AG04450 (cell line): ENCODE results near the gene ZNF738. TPM values are rescaled to one million over a fixed set of nuclear protein-coding genes. Genes with fewer than 3 reads are reported as not detected.
"Not testable (repeated sequence)": the region's sequence is repeated elsewhere in the genome, so short reads cannot be mapped to it uniquely, and the experiment has no call there.

Experiments used
- CTCF ChIA-PET: fragments of 300-600, 350-600 bp; formaldehyde crosslinking; extraction: SDS; loops from one replicate; lab custom pipeline; 2022; ENCODE audit warnings: antibody characterized with exemption, inconsistent platforms; lab: Charles Lee
- POLR2A ChIA-PET: fragments of 350-600 bp; formaldehyde crosslinking; extraction: SDS; loops from one replicate; lab custom pipeline; 2021; ENCODE audit warnings: antibody characterized with exemption, inconsistent platforms; lab: Yijun Ruan, JAX
- DNase-seq: peaks from one replicate; pipeline ENCODE4 v3.0.0-alpha.2; 2011; ENCODE audit warnings: low read depth, low spot score
- H3K27ac ChIP-seq: one replicate; pipeline ENCODE4 v1.5.1; 2012; ENCODE audit warnings: low read depth, low read length, control low read depth
- H3K27me3 ChIP-seq: one replicate; pipeline ENCODE4 v1.6.0; 2012; ENCODE audit warnings: low read length; ENCODE audit not compliant: control insufficient read depth, insufficient read depth
- H3K4me3 ChIP-seq: 2 replicates; pipeline ENCODE4 v1.5.1; 2011; ENCODE audit warnings: mild to moderate bottlenecking, low read depth, low read length, control low read depth
- H3K9me3 ChIP-seq: 2 replicates; pipeline ENCODE4 v1.5.1; 2012; ENCODE audit warnings: low read length; ENCODE audit not compliant: control insufficient read depth, insufficient read depth
- CTCF ChIP-seq: IDR thresholded peaks from 2 replicates; pipeline ENCODE4 v1.5.1; 2011; ENCODE audit warnings: low read depth, low read length, control low read depth, inconsistent platforms
- polyA minus RNA-seq: library from RNA; depleted of rRNA, polyadenylated mRNA; stranded (reverse); fragments of >200 nt; gene quantifications from 2 replicates; pipeline ENCODE4 v1.2.3, GENCODE V29; 2011; rRNA and poly(A)+ RNA removed
- polyA plus RNA-seq: library from polyadenylated mRNA; depleted of rRNA; stranded (reverse); fragments of >200 nt; gene quantifications from 2 replicates; pipeline ENCODE4 v1.2.3, GENCODE V29; 2011; rRNA removed

Gene ZNF738
- polyA plus RNA-seq = 5.3 and 8.2 TPM in 2 replicates
- 4.0 and 4.1 TPM in 2 replicates for polyA minus RNA-seq

- CTCF ChIA-PET = no interaction called here
Observed at GRCh38 chr19:21358768-21359451, at the start of gene ZNF738. ZNF738 (plus strand) TSS chr19:21359000; CDS start chr19:21359141, 141 bp downstream.

GRCh38 chr19:21312807-21313206 lies 46.0 kb upstream of the ZNF738 start:
- POLR2A ChIA-PET = not testable (repeated sequence)

More at GRCh38 chr19:21358768-21359451, at the start of gene ZNF738:
- POLR2A ChIA-PET = interaction anchor here (1.5 to 2.2 kb wide), 2 partner anchors 30 to 38 kb away, joined by 7 to 25 read pairs; partner anchors contain the start of genes ZNF493 and ZNF708
- TF ChIP-seq CTCF = no peak
- peak; percentile 84 for DNase-seq
- H3K27me3 ChIP-seq = no peaks in the 10 kb centered on the region
- peaks cover 6% of the 10 kb centered on the region; the same call in 1 of the 2 replicates for H3K9me3 ChIP-seq
- H3K4me3 ChIP-seq = peak within 1 kb of the TSS; percentile 88
- peak within 1 kb of the TSS; percentile 91 for H3K27ac ChIP-seq

GRCh38 chr19:21314676-21315075 lies 44.1 kb upstream of the ZNF738 start:
- no peaks in the 10 kb centered on the region for H3K27me3 ChIP-seq
- H3K9me3 ChIP-seq = no peaks in the 10 kb centered on the region
- no peak for TF ChIP-seq CTCF
- no peak overlapping the region for H3K4me3 ChIP-seq
- DNase-seq = no peak
- no peak overlapping the region for H3K27ac ChIP-seq
- POLR2A ChIA-PET = no interaction called here
- CTCF ChIA-PET = no interaction called here

More at GRCh38 chr19:21312807-21313206, 46.0 kb upstream of the ZNF738 start:
- H3K27ac ChIP-seq, H3K27me3 ChIP-seq, H3K9me3 ChIP-seq, CTCF ChIA-PET, H3K4me3 ChIP-seq, DNase-seq: not testable (repeated sequence)

- no peak overlapping the region for H3K27ac ChIP-seq
- DNase-seq = no peak
- no peak overlapping the region for H3K4me3 ChIP-seq
- CTCF ChIA-PET = no interaction called here
- peaks cover 17% of the 10 kb centered on the region for H3K9me3 ChIP-seq
- TF ChIP-seq CTCF = no peak
- POLR2A ChIA-PET = no interaction called here
- H3K27me3 ChIP-seq = no peaks in the 10 kb centered on the region
Observed at GRCh38 chr19:21317821-21318220, 41.0 kb upstream of the ZNF738 start.

GRCh38 chr19:21321134-21321533 lies 37.7 kb upstream of the ZNF738 start:
- ChIA-PET CTCF (interaction anchor here (0.6 kb wide), 1 partner anchor 78 kb away, joined by 3 read pairs; no protein-coding TSS in a partner anchor), POLR2A (no interaction called here)
- Histone ChIP-seq H3K9me3 (peaks cover 22% of the 10 kb centered on the region), H3K27ac (no peak overlapping the region), H3K27me3 (no peaks in the 10 kb centered on the region), H3K4me3 (no peak overlapping the region)
- DNase-seq = no peak
- TF ChIP-seq CTCF = no peak
